ENCODE results near the gene ZIC4. TPM values are rescaled to one million over a fixed set of nuclear protein-coding genes. Genes with fewer than 3 reads are reported as not detected.

The ZIC4 gene
- total RNA-seq, 1 donor from 2014 or later: not detected

- ATAC-seq: no peak
Measured at GRCh38 chr3:147389717-147390116, 16.6 kb downstream of the ZIC4 start.

GRCh38 chr3:147388700-147389580, 17.4 kb downstream of the ZIC4 start:
- ATAC-seq: no peak

GRCh38 chr3:147387885-147388699, 18.3 kb downstream of the ZIC4 start:
- ATAC-seq: no peak

GRCh38 chr3:147387291-147387884, 19.0 kb downstream of the ZIC4 start:
- ATAC-seq: no peak

- no peak for ATAC-seq
Measured at GRCh38 chr3:147385059-147386012, 21.0 kb downstream of the ZIC4 start.

- ATAC-seq: no peak
Measured at GRCh38 chr3:147384210-147385058, 21.9 kb downstream of the ZIC4 start.

GRCh38 chr3:147383617-147384016, 22.7 kb downstream of the ZIC4 start:
- no peak for ATAC-seq

GRCh38 chr3:147381596-147381995, 24.7 kb downstream of the ZIC4 start:
- no peak for ATAC-seq

- ATAC-seq: no peak
Measured at GRCh38 chr3:147380977-147381376, 25.4 kb downstream of the ZIC4 start.

GRCh38 chr3:147380387-147380951, 25.9 kb downstream of the ZIC4 start:
- ATAC-seq: no peak

GRCh38 chr3:147379651-147380050, 26.7 kb downstream of the ZIC4 start:
- no peak for ATAC-seq

- no peak for ATAC-seq
Measured at GRCh38 chr3:147377412-147378367, 28.7 kb downstream of the ZIC4 start.

- no peak for ATAC-seq
Measured at GRCh38 chr3:147373301-147373700, 33.0 kb downstream of the ZIC4 start.

- no peak for ATAC-seq
Measured at GRCh38 chr3:147372525-147373027, 33.8 kb downstream of the ZIC4 start.

GRCh38 chr3:147371771-147372340, 34.5 kb downstream of the ZIC4 start:
- ATAC-seq: no peak

- no peak for ATAC-seq
Measured at GRCh38 chr3:147371140-147371539, 35.2 kb downstream of the ZIC4 start.

GRCh38 chr3:147370349-147370748, 36.0 kb downstream of the ZIC4 start:
- no peak for ATAC-seq

GRCh38 chr3:147369661-147370123, 36.7 kb downstream of the ZIC4 start:
- no peak for ATAC-seq

GRCh38 chr3:147369231-147369630, 37.1 kb downstream of the ZIC4 start:
- no peak for ATAC-seq
